T-helper 2 cell treated with Interferon-gamma antibody and Interleukin-4, amounts not matched to agents 5 μg/mL and 100 μg/mL, for 36 hours (primary cell): ENCODE measurements around the gene KIF5B.
"Not testable (repeated sequence)": the region's sequence is repeated elsewhere in the genome, so short reads cannot be mapped to it uniquely, and the experiment has no call there.

Experiments used
- DNase-seq: peaks from one replicate; pipeline ENCODE4 v3.0.0; 2021; ENCODE audit warnings: low spot score
- H3K27ac Mint-ChIP-seq: one replicate; pipeline ENCODE4 v1.8.0; 2021; ENCODE audit warnings: mild to moderate bottlenecking, mixed read lengths
- H3K27me3 Mint-ChIP-seq: one replicate; pipeline ENCODE4 v1.8.0; 2021; ENCODE audit warnings: low read depth, mixed read lengths
- H3K36me3 Mint-ChIP-seq: one replicate; pipeline ENCODE4 v1.8.0; 2021; ENCODE audit warnings: low read depth, mixed read lengths
- H3K4me1 Mint-ChIP-seq: one replicate; pipeline ENCODE4 v1.8.0; 2021; ENCODE audit warnings: low read depth, mixed read lengths
- H3K4me3 Mint-ChIP-seq: one replicate; pipeline ENCODE4 v1.8.0; 2022; ENCODE audit warnings: mild to moderate bottlenecking, moderate library complexity, mixed read lengths
- H3K9me3 Mint-ChIP-seq: one replicate; pipeline ENCODE4 v1.8.0; 2021; ENCODE audit warnings: mixed read lengths

KIF5B gene

DNA sequence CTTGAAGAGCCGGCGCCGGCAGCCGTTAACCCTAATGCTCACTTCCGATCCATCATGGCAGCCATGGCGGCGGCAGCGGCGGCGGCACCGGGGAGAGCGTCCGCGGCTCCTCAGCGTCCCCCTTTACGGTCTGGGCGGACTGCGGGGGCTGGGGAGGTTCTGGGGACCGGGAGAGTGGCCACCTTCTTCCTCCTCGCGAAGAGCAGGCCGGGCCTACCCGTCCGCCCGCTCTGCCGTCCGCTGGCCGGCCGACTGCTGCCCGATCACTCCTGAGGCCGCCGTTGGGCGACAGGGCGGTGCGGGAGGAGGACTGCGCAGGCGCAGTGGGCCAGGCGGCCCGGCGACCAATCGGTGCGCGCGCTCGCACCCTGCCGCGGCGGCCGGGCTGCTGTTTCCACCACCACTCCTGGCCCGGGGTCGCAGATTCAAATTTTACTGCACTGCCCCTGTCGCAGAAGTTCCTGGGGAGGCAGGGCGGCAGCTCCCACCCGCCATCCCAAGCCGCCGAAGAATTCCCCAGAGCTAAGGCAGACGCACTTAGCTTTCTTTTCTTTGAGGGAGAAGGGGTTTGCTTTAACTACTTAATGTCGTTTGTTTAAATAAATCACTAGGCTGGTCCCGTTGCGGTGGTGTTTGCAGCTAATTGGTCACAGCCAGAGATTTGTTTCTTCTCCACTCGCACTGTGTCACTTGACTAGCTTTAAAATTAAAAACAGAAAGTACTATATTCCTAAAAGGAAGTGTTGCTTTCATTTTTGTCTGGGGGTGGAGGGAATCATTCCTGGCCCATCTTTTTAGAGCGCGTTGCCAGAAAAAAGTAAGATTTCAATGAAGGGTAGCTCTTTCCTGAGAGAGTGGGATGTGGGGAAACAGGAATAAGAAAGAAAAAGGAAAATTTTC lies at the start of gene KIF5B:
Gene KIF5B, minus strand, starts transcription at position 290 of the 900 bp plus-strand sequence. CDS start 452 bp downstream, outside the sequence.
- Mint-ChIP-seq H3K27me3 (no peaks in the 10 kb centered on the region), H3K4me1 (peaks cover 27% of the 10 kb centered on the region), H3K27ac (peak within 1 kb of the TSS; percentile 94), H3K36me3 (peaks cover 26% of the 10 kb centered on the region), H3K4me3 (peak within 1 kb of the TSS; percentile 98), H3K9me3 (no peaks in the 10 kb centered on the region)
- peak; percentile 92 for DNase-seq

DNA sequence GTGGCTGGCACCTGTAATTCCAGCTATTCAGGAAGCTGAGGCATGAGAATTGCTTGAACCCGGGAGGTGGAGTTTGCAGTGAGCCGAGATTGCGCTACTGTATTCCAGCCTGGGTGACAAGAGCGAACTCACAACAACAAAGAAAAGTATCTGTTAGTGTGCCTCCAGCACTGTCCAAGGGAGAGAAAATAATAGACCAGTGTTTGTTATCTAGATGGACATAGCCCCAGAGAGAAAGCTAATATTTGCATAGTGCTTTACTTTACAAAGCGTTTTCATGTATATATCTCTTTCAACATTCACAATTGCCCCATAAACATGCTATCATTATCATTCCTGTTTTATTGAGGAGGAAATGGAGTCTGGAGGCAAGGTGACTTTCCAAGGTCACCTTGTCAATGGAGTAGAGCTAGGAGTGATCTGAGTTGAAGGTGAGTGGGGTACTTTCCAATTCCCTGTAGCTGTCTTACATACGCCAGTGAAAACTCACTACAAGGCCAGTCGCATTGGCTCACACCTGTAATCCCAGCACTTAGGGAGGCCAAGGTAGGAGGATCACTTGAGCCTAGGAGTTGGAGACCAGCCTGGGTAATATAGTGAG lies 49.7 kb upstream of the KIF5B start:
- no peaks in the 10 kb centered on the region for H3K4me1 Mint-ChIP-seq
- no peaks in the 10 kb centered on the region for H3K9me3 Mint-ChIP-seq
- no peak for DNase-seq
- H3K27ac Mint-ChIP-seq: no peak overlapping the region
- no peaks in the 10 kb centered on the region for H3K36me3 Mint-ChIP-seq
- no peak overlapping the region for H3K4me3 Mint-ChIP-seq
- peaks cover 15% of the 10 kb centered on the region for H3K27me3 Mint-ChIP-seq

DNA sequence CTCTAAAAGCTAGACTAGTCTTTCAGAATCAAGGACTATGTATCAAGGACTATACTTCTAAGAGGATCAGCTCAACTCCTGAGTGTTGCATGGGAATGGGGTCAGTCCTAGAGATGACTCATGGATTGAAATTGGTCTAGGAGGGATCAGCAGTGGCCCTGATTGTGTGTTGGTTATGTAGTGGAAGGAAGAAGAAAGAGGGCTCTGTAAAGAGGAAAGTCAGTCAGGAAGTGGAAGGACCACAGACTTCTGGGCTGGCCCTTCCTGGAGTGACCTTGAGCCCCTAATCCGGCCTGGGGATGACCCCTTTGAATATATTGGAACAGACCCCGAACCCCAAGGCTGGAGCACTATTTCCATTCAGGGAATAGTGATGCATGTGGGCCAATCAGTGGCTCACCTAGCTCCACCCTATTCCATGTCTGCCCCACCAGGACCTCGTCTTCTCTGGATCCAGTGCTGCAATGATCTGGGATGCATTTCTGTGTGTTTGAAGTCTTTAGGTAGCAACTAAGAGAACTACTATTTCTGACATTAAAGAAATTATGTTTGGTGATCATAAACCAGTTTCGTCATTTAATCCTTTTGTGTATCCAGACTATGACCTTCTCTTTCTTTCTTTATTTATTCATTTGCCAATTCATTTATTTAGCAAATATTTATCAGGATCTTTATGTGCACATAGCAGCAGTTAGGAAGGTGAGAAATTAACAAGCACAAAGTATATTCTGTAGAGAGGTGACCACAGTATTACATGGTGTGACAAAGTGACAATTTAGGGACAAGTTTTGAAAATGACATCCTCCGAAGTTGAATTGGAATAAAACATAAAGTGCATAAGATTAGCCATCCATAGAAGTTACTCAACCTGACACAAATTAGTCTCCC lies 48.6 kb upstream of the KIF5B start:
- no peak for DNase-seq
- no peaks in the 10 kb centered on the region for H3K36me3 Mint-ChIP-seq
- H3K4me3 Mint-ChIP-seq: no peak overlapping the region
- H3K27ac Mint-ChIP-seq: no peak overlapping the region
- no peaks in the 10 kb centered on the region for H3K9me3 Mint-ChIP-seq
- H3K27me3 Mint-ChIP-seq: peaks cover 23% of the 10 kb centered on the region
- no peaks in the 10 kb centered on the region for H3K4me1 Mint-ChIP-seq

DNA sequence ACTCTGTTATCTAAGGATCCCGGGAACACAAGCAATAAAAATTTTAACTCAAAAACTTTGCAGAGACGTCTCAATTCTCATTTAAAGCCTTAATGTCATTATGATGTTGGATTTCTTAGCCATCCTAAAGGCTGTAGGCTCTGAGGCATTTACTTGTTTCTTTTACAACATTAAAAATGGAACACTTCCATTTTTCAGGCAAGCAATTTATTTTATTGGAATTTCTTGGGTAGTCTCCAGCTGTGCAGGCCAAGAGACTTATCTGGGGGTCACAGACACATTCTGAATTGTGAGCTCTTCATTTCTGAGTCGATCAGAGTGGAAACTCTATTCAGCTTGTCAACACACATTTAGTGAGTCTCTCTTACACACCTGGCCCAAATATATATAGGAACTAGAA lies 48.0 kb upstream of the KIF5B start:
- Mint-ChIP-seq H3K27ac (no peak overlapping the region), H3K9me3 (no peaks in the 10 kb centered on the region), H3K4me1 (no peaks in the 10 kb centered on the region), H3K4me3 (no peak overlapping the region), H3K36me3 (no peaks in the 10 kb centered on the region), H3K27me3 (peaks cover 23% of the 10 kb centered on the region)
- DNase-seq: no peak

DNA sequence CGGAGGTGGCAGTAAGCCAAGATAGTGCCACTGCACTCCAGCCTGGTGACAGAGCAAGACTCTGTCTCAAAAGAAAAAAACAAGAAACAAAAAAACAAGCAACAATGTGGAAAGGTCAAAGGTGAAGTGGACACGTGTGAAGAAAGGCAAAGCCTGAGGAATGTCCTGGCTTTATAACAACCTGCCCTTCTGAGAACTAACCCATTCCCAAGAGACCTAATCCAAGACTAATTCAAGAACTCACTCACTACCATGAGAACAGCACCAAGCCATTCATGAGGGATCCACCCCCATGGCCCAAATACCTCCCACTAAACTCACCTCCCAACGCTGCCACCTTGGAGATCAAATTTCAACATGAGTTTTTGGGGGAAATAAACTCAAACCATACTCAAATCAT lies 47.5 kb upstream of the KIF5B start:
- H3K4me1 Mint-ChIP-seq: no peaks in the 10 kb centered on the region
- no peaks in the 10 kb centered on the region for H3K36me3 Mint-ChIP-seq
- peaks cover 23% of the 10 kb centered on the region for H3K27me3 Mint-ChIP-seq
- no peaks in the 10 kb centered on the region for H3K9me3 Mint-ChIP-seq
- no peak overlapping the region for H3K4me3 Mint-ChIP-seq
- H3K27ac Mint-ChIP-seq: no peak overlapping the region
- DNase-seq: no peak

DNA sequence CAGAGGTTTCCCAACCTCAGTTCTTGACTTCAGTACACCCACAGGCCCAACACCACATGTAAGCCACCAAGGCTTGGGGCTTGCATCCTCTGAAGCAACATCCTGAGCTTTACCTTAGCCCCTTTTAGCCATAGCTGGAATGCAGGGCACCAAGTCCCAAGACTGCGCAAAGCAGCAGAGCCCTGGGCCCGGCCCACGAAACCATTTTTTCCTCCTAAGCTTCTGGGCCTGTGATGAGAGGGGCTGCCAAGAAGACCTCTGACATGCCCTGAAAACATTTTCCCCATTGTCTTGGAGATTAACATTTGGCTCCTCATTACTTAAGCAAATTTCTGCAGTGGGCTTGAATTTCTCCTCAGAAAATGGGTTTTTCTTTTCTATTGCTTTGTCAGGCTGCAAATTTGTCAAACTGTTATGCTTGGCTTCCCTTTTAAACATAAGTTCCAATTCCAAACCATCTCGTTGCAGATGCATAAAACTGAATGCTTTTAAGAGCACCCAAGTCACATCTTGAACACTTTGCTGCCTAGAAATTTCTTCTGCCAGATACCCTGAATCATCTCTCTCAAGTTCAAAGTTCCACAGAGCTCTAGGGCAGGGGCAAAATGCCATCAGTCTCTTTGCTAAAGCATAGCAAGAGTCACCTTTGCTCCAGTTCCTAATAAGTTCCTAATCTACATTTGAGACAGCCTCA lies 42.5 kb upstream of the KIF5B start:
- DNase-seq, H3K4me3 Mint-ChIP-seq, H3K4me1 Mint-ChIP-seq, H3K27ac Mint-ChIP-seq, H3K9me3 Mint-ChIP-seq, H3K36me3 Mint-ChIP-seq: not testable (repeated sequence)
- H3K27me3 Mint-ChIP-seq: peaks cover 26% of the 10 kb centered on the region

DNA sequence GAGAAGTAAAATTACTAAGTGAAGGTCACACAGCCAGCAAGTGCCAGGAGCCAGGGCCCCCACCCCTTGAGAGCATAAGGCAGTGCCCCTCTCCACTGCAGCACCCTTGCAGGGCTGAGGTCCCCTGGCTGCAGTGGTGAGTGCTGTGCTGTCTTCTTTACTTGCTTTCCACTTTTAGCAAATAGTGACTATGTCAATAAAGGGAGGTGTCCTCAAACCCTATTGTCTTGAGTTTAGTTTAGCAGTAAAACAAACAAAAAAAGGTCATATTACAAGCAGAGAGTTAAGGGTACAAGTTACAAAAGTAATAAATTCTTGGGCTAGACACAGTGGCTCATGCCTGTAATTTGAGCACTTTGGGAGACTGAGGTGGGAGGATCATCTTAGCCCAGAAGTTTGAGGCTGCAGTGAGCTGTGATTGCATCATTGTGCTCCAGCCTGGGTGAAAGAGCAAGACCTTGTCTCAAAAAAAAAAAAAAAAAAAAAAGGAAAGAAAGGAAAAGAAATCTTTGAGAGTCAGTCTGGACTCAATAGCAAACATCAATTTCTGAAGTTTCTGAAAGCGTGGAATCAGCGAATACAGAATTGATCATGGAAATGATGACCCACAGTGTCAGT lies 39.0 kb upstream of the KIF5B start:
- H3K27me3 Mint-ChIP-seq: peaks cover 18% of the 10 kb centered on the region
- H3K4me3 Mint-ChIP-seq: no peak overlapping the region
- DNase-seq: no peak
- no peak overlapping the region for H3K27ac Mint-ChIP-seq
- H3K36me3 Mint-ChIP-seq: no peaks in the 10 kb centered on the region
- H3K4me1 Mint-ChIP-seq: no peaks in the 10 kb centered on the region
- H3K9me3 Mint-ChIP-seq: no peaks in the 10 kb centered on the region

DNA sequence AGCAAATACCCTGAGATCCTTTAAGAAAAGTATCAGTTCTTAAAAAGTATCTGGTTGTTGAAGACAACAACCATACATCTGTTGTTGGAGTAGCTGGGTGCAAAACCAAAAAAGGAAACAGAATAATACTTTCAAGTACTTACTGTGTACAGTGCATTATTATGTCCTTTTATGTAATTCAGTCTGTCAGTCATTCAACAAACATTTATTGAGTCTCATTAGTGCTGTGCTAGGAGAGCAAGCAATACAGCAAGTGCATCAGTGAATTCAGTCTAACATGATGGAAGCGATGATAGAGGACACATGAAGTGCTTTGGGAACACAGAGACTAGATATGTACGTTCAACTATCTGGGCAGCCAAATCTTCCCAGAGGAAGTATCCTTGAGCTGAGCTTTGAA lies 37.4 kb upstream of the KIF5B start:
- Mint-ChIP-seq H3K4me1 (no peaks in the 10 kb centered on the region), H3K9me3 (no peaks in the 10 kb centered on the region), H3K27ac (no peak overlapping the region), H3K36me3 (no peaks in the 10 kb centered on the region), H3K27me3 (peaks cover 28% of the 10 kb centered on the region), H3K4me3 (no peak overlapping the region)
- no peak for DNase-seq

DNA sequence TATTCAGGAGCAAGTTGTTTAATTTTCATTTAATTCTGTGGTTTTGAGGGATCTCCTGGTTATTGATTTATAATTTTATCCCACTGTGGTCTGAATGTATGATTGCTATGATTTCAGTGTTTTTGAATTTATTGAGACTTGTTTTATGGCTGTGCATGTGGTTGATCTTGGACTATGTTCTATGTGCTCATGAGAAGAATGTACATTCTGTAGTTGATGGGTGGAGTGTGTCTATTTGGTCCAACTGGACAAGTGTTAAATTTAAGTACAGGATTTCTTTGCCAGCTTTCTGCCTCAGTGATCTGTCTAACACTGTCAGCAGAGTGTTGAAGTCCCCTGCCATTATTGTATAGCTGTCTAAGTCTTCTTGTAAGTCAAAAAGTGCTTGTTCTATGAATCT lies 34.8 kb upstream of the KIF5B start:
- no peaks in the 10 kb centered on the region for H3K9me3 Mint-ChIP-seq
- H3K27me3 Mint-ChIP-seq: peaks cover 26% of the 10 kb centered on the region
- H3K4me1 Mint-ChIP-seq: no peaks in the 10 kb centered on the region
- no peaks in the 10 kb centered on the region for H3K36me3 Mint-ChIP-seq
- DNase-seq: no peak
- H3K27ac Mint-ChIP-seq: no peak overlapping the region
- no peak overlapping the region for H3K4me3 Mint-ChIP-seq

DNA sequence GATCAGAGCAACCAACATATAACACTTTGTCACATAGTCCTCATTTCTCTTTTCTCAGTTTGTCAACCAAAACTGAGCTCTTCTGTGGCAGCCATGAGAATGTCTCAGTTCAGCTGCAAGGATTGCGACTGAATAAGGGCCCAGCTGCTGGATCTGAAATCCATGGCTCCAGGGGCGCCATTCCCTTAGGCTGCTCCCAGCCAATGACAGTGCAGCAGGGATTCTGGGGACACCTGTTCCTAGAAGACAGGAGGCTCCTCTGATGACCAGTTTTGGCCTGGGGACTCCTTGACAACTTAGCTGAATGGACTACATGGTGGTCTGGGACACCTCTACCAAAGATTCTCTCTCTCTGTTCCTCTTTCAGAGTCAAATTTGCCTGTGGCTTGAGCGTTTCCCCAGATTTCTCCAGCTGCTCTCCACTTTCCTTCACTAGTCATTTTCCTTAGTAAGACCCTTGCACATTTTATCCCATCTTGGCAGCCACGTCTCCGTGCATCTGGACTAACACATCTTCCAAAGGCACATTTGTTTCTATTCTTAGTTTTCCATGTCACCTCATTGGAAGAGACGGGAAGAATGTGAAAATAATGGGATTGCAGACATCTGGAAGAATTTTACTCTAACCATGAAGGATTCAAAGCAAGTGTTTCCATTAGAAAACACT lies 28.1 kb upstream of the KIF5B start:
- H3K36me3 Mint-ChIP-seq: no peaks in the 10 kb centered on the region
- H3K4me1 Mint-ChIP-seq: no peaks in the 10 kb centered on the region
- H3K4me3 Mint-ChIP-seq: no peak overlapping the region
- DNase-seq: no peak
- no peak overlapping the region for H3K27ac Mint-ChIP-seq
- H3K9me3 Mint-ChIP-seq: no peaks in the 10 kb centered on the region
- H3K27me3 Mint-ChIP-seq: peaks cover 8% of the 10 kb centered on the region

DNA sequence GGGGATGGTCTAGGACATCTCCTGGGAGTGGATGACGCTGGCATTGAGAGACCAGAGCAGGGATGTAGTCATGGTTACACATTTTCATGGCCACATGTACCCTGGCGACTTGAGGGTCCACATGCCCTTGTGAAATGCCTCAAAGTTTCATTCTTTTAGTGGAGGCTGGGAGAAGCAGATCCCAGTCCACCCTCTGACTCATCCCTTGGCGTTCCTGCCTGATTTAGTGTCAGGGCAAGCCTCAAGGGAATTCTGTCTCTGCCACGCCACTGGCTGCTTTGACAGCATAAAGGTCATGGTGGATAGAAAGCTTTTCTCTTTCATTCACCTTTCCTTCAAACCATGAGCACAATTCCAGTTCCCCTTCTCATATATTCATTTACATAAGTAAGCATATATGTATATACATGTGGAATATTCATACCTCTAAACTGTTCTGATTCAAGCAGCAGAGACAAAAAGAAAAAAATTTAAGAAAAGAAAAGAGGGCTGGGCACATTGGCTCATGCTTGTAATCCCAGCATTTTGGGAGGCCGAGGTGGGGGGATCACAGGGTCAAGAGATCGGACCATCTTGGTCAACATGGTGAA lies 21.8 kb upstream of the KIF5B start:
- Mint-ChIP-seq H3K4me1 (no peaks in the 10 kb centered on the region), H3K36me3 (no peaks in the 10 kb centered on the region), H3K4me3 (no peak overlapping the region), H3K27ac (no peak overlapping the region), H3K27me3 (peaks cover 7% of the 10 kb centered on the region), H3K9me3 (no peaks in the 10 kb centered on the region)
- DNase-seq: no peak

DNA sequence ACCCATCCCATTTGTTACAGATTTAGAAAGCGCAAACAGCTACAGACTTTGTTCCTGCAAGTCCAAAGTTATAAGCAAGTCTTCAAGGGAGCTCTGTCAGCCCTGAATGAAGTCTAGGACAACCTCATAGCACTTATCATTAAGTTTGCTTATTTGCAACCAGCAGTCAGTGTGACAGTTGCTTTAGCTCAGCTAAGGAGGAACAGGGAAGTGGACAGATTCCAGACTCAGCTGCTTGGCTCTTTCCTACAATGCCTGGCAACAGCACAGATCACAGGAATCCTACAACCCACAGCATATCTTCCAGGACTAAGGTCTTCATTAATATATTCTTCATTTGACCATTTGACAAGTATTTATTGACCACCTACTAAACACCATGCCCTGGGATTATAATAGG lies 17.4 kb upstream of the KIF5B start:
- no peaks in the 10 kb centered on the region for H3K36me3 Mint-ChIP-seq
- peaks cover 2% of the 10 kb centered on the region for H3K4me1 Mint-ChIP-seq
- H3K9me3 Mint-ChIP-seq: no peaks in the 10 kb centered on the region
- H3K27ac Mint-ChIP-seq: no peak overlapping the region
- no peak for DNase-seq
- H3K4me3 Mint-ChIP-seq: no peak overlapping the region
- H3K27me3 Mint-ChIP-seq: peaks cover 9% of the 10 kb centered on the region
